CD4-positive, alpha-beta T cell treated with Interleukin-17A for 4 hours (primary cell): ENCODE data around the gene FBN1.

ENCODE experiments used
- DNase-seq: peaks from one replicate; pipeline ENCODE4 v3.0.0-alpha.2; 2020; ENCODE audit warnings: mixed read lengths

FBN1 gene

GRCh38 chr15:48462688-48463087 is 182.8 kb downstream of the FBN1 start:
- DNase-seq: no peak

- DNase-seq: no peak
Observed at GRCh38 chr15:48459571-48460442, 185.7 kb downstream of the FBN1 start.

GRCh38 chr15:48458876-48459275 is 186.6 kb downstream of the FBN1 start:
- no peak for DNase-seq

- no peak for DNase-seq
Observed at GRCh38 chr15:48456134-48456533, 189.4 kb downstream of the FBN1 start.

GRCh38 chr15:48451736-48452135 is 193.8 kb downstream of the FBN1 start:
- DNase-seq: no peak

- DNase-seq: no peak
Observed at GRCh38 chr15:48451241-48451640, 194.3 kb downstream of the FBN1 start.

- DNase-seq: no peak
Observed at GRCh38 chr15:48449734-48450133, 195.8 kb downstream of the FBN1 start.

GRCh38 chr15:48447657-48448056 is 197.9 kb downstream of the FBN1 start:
- no peak for DNase-seq

GRCh38 chr15:48447058-48447457 is 198.5 kb downstream of the FBN1 start:
- no peak for DNase-seq

GRCh38 chr15:48442011-48442410 is 203.5 kb downstream of the FBN1 start:
- DNase-seq: no peak

GRCh38 chr15:48440084-48440483 is 205.4 kb downstream of the FBN1 start:
- DNase-seq: no peak

GRCh38 chr15:48437178-48437577 is 208.3 kb downstream of the FBN1 start:
- no peak for DNase-seq

GRCh38 chr15:48435321-48435720 is 210.2 kb downstream of the FBN1 start:
- DNase-seq: no peak

GRCh38 chr15:48433226-48433886 is 212.2 kb downstream of the FBN1 start:
- DNase-seq: no peak

GRCh38 chr15:48432688-48433087 is 212.8 kb downstream of the FBN1 start:
- no peak for DNase-seq

- no peak for DNase-seq
Observed at GRCh38 chr15:48427960-48428547, 217.5 kb downstream of the FBN1 start.

- DNase-seq: no peak
Observed at GRCh38 chr15:48427479-48427878, 218.0 kb downstream of the FBN1 start.

- no peak for DNase-seq
Observed at GRCh38 chr15:48426941-48427340, 218.6 kb downstream of the FBN1 start.

- DNase-seq: no peak
Observed at GRCh38 chr15:48426044-48426443, 219.5 kb downstream of the FBN1 start.

GRCh38 chr15:48425051-48425450 is 220.5 kb downstream of the FBN1 start:
- DNase-seq: no peak

- DNase-seq: no peak
Observed at GRCh38 chr15:48423896-48424475, 221.5 kb downstream of the FBN1 start.

- no peak for DNase-seq
Observed at GRCh38 chr15:48423342-48423741, 222.2 kb downstream of the FBN1 start.

GRCh38 chr15:48422401-48422800 is 223.1 kb downstream of the FBN1 start:
- DNase-seq: no peak

GRCh38 chr15:48421362-48421761 is 224.1 kb downstream of the FBN1 start:
- no peak for DNase-seq
